Measurements from ENCODE around the gene ZNF385A.

The ZNF385A gene

GRCh38 chr12:54415221-54415929, 30.8 kb upstream of the ZNF385A start:
- no peak for DNase-seq

- DNase-seq = no peak
Observed at GRCh38 chr12:54413284-54414190, 29.0 kb upstream of the ZNF385A start.

GRCh38 chr12:54412786-54413185, 28.3 kb upstream of the ZNF385A start:
- no peak for DNase-seq

GRCh38 chr12:54412348-54412747, 27.8 kb upstream of the ZNF385A start:
- DNase-seq = no peak

GRCh38 chr12:54411391-54412241, 27.1 kb upstream of the ZNF385A start:
- DNase-seq = no peak

GRCh38 chr12:54409267-54409666, 24.7 kb upstream of the ZNF385A start:
- no peak for DNase-seq

- no peak for DNase-seq
Observed at GRCh38 chr12:54407183-54407905, 22.8 kb upstream of the ZNF385A start.

GRCh38 chr12:54405573-54405972, 21.0 kb upstream of the ZNF385A start:
- no peak for DNase-seq

GRCh38 chr12:54405106-54405505, 20.6 kb upstream of the ZNF385A start:
- DNase-seq = no peak

- DNase-seq = peak; percentile 59
Observed at GRCh38 chr12:54404061-54405004, 19.8 kb upstream of the ZNF385A start.

GRCh38 chr12:54401119-54401518, 16.6 kb upstream of the ZNF385A start:
- no peak for DNase-seq

GRCh38 chr12:54398995-54399793, 14.7 kb upstream of the ZNF385A start:
- peak; percentile 79 for DNase-seq

GRCh38 chr12:54398218-54398617, 13.7 kb upstream of the ZNF385A start:
- no peak for DNase-seq

GRCh38 chr12:54397157-54397556, 12.6 kb upstream of the ZNF385A start:
- DNase-seq = no peak

GRCh38 chr12:54395545-54395944, 11.0 kb upstream of the ZNF385A start:
- no peak for DNase-seq

- DNase-seq = no peak
Observed at GRCh38 chr12:54394986-54395385, 10.5 kb upstream of the ZNF385A start.

- DNase-seq = peak; percentile 82
Observed at GRCh38 chr12:54394281-54394719, 9.8 kb upstream of the ZNF385A start.

- DNase-seq = no peak
Observed at GRCh38 chr12:54393743-54394142, 9.2 kb upstream of the ZNF385A start.

GRCh38 chr12:54393207-54393609, 8.7 kb upstream of the ZNF385A start:
- no peak for DNase-seq

GRCh38 chr12:54392485-54393206, 8.1 kb upstream of the ZNF385A start:
- DNase-seq = no peak
